GM06990 (cell line): ENCODE results near the gene RBM24.
"Not testable (repeated sequence)": the region's sequence is repeated elsewhere in the genome, so short reads cannot be mapped to it uniquely, and the experiment has no call there.

Source experiments
- DNase-seq: peaks from one replicate; pipeline ENCODE4 v3.0.0-alpha.2; 2011; ENCODE audit not compliant: insufficient read length; ENCODE audit errors: extremely low read depth
- H3K27me3 ChIP-seq: replicated peaks from 2 replicates; pipeline ENCODE4 v1.6.0; 2011; ENCODE audit warnings: low read length; ENCODE audit not compliant: control insufficient read depth, insufficient read depth
- H3K36me3 ChIP-seq: 2 replicates; pipeline ENCODE4 v1.5.1; 2011; ENCODE audit warnings: low read length; ENCODE audit not compliant: control insufficient read depth, insufficient read depth
- H3K4me3 ChIP-seq: replicated peaks from 2 replicates; pipeline ENCODE4 v1.5.1; 2011; ENCODE audit warnings: low read depth, mild to moderate bottlenecking, control low read depth, low read length
- TF ChIP-seq, protein P1 (sequence below): IDR thresholded peaks from 2 replicates; pipeline ENCODE4 v1.5.1; 2011; ENCODE audit warnings: low read length, control low read depth, mild to moderate bottlenecking, inconsistent platforms; ENCODE audit not compliant: insufficient read depth, poor library complexity, severe bottlenecking

The RBM24 gene

DNA sequence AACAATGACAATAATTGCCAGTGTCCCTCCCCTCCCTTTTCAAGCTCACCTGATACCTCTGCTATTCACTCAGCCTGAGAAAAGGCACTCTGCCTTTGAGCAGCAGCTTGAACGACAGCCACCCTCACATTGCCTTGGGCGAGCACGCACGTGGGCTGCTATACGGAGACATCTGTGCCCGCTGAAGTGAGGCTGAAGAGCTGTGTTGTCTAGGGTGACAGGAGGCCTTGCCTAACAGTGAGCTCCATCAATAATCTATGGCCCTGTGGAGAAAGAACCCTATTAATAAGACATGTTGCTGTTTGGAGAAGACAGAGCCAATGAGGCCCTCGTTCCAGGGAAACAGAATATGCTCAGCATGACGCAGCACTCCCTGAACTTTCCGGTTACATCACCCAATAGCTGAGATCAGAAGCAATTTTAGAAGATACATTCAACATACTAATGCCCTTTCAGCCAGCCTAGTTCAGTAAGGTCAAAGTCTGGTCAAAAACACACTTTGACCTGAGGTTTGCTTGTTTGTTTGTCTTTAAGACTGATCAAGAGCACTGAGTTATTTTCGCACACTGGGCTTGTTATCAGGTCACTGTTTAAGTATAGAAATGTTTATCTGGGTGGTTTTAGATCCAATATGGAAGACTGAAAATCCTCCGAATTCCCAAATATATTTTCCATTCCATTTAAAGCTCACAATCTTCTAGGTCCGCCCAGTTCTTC lies 30.6 kb downstream of the RBM24 start:
- Histone ChIP-seq H3K4me3 (no peak overlapping the region), H3K36me3 (no peaks in the 10 kb centered on the region), H3K27me3 (no peaks in the 10 kb centered on the region)
- no peak for DNase-seq
- TF ChIP-seq, protein P1, sequence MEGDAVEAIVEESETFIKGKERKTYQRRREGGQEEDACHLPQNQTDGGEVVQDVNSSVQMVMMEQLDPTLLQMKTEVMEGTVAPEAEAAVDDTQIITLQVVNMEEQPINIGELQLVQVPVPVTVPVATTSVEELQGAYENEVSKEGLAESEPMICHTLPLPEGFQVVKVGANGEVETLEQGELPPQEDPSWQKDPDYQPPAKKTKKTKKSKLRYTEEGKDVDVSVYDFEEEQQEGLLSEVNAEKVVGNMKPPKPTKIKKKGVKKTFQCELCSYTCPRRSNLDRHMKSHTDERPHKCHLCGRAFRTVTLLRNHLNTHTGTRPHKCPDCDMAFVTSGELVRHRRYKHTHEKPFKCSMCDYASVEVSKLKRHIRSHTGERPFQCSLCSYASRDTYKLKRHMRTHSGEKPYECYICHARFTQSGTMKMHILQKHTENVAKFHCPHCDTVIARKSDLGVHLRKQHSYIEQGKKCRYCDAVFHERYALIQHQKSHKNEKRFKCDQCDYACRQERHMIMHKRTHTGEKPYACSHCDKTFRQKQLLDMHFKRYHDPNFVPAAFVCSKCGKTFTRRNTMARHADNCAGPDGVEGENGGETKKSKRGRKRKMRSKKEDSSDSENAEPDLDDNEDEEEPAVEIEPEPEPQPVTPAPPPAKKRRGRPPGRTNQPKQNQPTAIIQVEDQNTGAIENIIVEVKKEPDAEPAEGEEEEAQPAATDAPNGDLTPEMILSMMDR: no peak

DNA sequence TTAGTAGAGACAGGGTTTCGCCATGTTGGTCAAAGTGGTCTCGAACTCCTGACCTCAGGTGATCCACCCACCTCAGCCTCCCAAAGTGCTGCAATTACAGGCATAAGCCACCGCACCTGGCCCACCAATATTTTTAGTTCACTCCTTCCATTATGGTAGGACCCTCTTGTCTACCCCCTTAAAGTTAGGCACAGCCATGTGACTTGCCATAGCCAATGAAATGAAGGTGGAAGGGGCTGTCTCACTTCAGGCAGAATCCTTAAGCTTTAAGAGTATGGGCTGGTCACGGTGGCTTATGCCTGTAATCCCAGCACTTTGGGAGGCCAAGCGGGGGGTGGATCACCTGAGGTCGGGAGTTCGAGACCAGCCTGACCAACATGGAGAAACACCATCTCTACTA lies 32.1 kb downstream of the RBM24 start:
- not testable (repeated sequence) for H3K36me3 ChIP-seq, H3K27me3 ChIP-seq, H3K4me3 ChIP-seq, DNase-seq

DNA sequence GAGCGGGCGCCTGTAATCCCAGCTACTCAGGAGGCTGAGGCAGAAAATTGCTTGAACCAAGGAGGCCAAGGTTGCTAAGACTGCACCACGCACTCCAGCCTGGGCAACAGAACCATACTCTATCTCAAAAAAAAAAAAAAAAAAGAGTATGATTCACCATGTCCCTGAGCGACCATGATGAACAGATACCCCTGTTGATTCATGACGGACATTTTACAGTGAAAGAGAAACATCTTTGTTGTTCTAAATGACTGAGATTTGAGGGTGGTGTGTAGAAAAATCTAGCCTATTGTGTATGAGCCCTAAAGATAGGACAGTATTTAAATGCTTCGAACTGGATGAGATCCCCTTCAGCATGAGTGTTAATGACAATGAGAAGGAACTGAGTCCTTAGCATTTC lies 32.8 kb downstream of the RBM24 start:
- TF ChIP-seq, protein P1: no peak
- Histone ChIP-seq H3K36me3 (no peaks in the 10 kb centered on the region), H3K4me3 (no peak overlapping the region), H3K27me3 (no peaks in the 10 kb centered on the region)
- no peak for DNase-seq

DNA sequence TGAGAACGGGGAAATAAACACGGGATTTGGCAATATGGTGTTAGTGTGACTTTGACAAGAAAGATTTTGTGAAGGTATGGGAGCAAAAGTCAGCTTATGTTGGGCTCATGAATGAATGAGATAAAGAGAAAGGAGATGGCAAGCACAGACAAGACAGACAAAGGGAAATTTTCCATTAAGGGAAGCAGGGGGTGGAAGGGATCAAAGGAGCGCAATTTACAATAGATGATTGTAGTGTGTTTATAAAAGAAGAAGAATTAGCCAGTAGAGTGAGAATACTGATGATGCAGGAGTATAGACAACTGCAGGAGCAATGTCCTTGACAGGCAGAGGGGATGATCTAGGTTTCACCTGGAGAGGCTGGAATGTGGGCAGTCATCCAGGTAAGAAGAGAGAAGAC lies 34.1 kb downstream of the RBM24 start:
- no peak overlapping the region for H3K4me3 ChIP-seq
- no peaks in the 10 kb centered on the region for H3K36me3 ChIP-seq
- no peaks in the 10 kb centered on the region for H3K27me3 ChIP-seq
- TF ChIP-seq, protein P1: no peak
- DNase-seq: no peak

DNA sequence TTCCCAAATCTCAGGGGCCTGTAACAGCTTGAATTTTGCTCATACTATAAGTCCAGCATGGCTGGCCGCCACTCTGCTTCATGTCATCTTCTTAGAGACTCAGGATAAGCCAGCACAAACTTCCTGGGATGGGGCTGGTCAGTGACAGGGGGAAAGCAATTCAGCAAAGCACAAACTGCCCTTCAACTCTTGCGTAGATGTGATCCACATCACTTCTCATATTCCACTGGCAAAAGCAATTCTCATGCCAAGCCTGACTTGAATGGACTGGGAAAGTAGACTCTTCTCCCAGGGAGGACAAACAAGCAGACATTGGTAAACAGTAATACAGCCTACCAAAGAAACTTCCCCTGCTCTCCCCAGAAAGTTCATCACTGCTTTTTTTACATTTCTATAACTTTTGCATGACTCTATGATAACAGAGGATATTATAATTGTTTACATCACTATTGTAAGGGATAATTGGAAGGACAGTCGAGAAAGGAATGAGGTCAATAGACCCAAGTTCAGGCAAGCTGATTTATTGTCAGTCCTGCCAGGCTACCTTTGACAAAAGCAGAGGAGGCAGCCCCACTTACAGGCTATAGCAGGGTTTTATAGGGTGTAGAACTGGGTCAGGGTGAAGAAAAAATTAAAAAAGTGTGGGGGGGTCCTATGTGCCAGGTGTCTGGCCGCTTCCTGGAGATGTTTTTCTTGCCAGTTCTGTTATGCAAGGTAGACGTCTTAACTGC lies 37.4 kb downstream of the RBM24 start:
- TF ChIP-seq, protein P1: no peak
- Histone ChIP-seq H3K36me3 (no peaks in the 10 kb centered on the region), H3K27me3 (no peaks in the 10 kb centered on the region), H3K4me3 (no peak overlapping the region)
- no peak for DNase-seq

DNA sequence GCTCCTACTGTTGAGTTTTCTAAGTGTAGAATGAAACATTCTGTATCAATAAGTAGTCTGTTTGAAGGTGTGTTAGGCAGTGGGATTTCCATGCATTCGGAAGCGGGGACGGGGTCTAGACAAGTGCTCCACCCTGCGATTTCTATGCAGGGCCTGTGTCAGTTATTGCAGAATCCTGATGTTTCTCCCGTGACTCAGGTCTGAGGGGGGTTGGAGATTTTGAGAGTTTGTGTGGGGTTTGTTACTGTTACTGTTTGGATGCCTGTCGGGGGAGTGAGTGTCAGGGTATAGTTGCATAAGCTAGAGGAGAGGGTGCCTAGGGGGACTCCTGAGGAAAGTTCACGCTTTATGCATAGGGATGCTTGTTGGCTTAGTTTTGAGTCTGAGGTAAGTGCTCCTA lies 39.1 kb downstream of the RBM24 start:
- H3K27me3 ChIP-seq, DNase-seq, H3K36me3 ChIP-seq, H3K4me3 ChIP-seq: not testable (repeated sequence)
